HG03354 (cell line): ENCODE data around the gene LAMTOR2.
"Not testable (repeated sequence)": the region's sequence is repeated elsewhere in the genome, so short reads cannot be mapped to it uniquely, and the experiment has no call there.

ENCODE experiments used
- ATAC-seq: cut with Tn5 transposase; IDR thresholded peaks from one replicate; pipeline ENCODE4 v1.9.1; 2021; ENCODE audit warnings: mild to moderate bottlenecking; ENCODE audit not compliant: unreplicated experiment, poor library complexity, severe bottlenecking

LAMTOR2 gene

DNA sequence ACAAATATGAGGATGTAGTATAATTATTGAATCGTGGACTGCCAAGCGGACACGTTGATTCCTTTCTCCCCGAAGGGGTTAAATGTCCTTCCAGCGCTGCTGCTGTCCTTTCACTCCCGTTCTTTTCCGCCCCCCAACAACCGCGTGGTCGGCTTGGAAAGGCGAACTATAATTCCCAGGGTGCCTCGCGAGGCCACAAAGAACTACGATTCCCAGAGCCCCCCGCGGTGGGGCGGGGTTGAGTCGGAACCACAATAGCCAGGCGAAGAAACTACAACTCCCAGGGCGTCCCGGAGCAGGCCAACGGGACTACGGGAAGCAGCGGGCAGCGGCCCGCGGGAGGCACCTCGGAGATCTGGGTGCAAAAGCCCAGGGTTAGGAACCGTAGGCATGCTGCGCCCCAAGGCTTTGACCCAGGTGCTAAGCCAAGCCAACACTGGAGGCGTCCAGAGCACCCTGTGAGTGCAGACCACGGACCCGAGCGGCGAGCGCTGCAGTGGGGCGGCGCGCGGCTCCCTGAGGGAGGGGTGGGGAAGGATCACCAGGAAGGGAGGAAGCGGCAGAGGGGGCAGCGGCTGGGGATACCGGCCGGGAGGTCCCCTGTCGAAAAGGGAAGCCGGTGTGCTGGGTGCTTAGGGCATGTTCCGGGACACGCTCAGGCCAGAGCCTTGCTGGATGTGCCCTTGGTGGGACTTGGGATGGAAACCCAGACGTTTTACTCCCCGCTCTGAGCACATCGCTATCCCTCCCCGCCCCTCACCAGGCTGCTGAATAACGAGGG is at the start of gene LAMTOR2:
Gene LAMTOR2 (plus strand): TSS at position 283 of the 781 bp plus-strand sequence. CDS start 108 bp downstream, at position 391.
- ATAC-seq, result peak; percentile 75

DNA sequence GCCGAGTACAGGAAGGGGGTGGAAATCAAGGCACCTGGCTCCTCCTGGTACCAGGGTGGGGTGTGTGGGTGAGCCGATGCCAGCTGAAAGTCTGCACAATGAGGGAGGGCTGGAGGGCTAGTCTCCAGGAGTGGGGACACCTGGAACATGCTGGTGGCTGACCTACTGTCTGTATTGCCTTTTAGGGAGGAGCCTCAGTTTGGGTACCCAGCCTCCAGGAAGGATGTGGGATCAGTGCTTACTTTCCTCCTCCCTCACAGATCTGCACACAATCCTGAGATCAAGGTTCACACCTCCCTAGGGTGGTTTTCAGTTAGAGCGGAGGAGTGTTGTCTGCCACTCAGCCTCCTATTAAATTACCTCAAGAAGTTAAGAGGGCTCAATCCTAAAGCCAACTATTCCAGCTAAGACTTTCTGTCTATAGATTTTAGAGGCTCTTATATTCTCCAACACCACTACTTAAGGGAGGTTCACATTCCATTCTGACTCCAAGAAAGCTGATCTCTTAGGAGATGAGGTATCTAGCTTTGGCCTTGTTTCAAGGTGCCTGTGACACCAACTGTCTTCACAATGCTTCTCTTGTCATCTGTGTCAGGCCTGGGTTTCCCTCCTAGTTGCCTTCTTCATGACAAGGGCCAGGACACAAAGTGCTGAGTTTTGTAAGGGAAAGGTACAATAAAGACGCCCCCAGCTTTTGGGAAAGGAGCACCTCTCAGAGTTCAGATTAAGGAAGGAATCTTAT is 49.6 kb upstream of the LAMTOR2 start:
- ATAC-seq, result no peak

DNA sequence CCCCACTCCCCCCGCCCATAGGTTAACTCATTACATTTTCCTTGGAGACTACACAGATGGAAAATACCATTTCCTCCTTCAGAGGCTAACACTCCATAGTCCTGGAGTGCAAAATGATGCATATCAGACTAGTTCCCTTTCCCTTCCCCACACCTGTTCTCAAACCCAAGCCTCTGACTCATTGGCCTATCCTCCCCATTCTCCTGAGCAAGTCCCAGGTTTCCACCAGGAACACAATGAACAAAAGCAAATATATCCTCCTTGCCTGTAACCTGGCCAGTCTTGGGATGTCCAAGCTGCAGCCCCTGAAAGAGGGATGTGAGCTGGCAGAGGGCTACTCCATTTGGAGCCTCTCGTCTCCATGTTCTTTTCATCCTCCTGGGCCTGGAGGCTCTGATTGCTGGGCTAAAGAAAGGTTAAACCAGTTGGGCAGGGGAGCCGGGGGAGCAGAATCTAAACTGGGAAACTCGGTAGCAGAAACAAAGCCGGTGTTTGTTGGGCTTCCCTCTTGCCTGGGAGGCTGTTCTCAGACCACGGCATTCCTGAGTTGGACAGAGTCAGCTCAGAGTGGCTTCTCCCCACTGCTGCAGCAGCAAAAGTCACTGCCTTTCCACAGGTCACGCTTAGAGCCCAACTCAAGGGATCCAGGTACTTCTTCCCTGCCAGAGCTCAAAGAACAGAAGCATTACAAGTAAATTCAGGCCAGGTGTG is 47.8 kb upstream of the LAMTOR2 start:
- no peak for ATAC-seq

DNA sequence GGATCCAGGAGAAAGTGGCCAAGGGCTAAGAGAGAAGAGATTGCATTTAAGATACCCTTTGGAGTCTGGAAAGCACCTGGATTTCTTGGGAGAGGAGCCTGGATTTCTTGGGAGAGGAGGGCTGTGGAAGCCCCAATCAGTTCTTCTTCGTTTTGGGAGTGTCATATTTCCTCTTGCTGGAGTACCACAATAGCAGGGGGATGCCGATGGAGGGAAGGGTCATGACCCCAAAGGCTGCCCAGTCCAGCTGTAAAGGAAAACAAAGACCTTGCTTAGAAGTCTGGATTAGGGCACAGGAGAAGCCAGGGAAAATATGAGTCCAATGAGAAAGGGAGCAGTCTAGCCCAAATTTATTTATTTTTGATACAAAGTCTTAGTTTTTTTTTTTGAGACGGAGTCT is 45.2 kb upstream of the LAMTOR2 start:
- no peak for ATAC-seq

DNA sequence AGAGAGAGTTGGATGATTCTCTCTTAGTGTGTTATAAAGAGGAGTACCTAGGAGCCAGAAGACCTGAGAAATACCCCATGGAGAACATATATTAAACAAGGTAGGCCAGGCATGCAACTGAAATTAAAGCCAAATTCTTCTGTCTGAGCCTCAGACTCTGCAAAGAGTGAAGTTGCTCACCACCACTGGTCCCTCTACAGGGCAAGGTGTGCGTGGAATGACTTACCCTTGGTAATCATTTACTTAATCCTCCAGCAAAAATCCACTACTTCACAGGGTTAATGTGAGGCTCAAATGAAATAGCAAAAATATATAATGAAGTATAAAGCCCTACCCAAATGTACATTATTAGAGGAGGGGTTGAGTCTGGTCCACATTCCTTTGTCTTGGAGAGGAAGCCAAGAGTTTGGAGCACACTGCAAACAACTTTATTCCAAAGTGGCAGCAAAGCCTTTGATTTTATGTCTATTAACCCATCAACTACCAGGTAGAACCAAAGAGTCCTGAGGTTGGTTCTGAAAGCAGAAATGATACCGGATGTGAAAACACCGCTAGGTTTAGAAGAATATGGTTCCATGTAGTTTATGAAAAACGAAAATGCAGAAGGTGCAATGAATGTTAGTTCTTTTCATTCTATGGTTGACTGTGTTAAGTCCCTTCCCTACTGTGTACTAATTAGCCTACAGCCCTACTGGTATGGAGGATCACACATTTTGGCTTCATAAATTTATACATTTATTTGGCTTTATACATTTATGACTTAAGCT is 42.3 kb upstream of the LAMTOR2 start:
- peak; percentile 81 for ATAC-seq

DNA sequence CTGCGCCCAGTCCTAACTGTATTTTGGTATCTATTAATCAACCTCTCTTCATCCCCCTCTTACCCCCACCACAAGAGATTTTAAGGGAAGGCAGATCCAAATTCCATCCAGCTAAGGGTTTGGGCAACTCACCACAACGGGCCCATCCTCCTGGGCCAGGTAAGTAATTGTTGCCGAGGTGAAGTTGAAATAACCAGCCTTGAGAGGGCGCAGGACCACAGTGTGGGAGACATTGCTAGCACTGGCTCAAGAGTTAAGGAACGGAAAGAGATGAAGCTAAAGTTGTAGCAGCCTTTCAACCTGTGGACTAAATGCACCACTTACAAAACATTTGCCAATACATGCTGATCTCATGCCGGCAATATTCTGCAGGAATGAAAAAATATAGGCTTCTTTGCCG is 39.8 kb upstream of the LAMTOR2 start:
- no peak for ATAC-seq

DNA sequence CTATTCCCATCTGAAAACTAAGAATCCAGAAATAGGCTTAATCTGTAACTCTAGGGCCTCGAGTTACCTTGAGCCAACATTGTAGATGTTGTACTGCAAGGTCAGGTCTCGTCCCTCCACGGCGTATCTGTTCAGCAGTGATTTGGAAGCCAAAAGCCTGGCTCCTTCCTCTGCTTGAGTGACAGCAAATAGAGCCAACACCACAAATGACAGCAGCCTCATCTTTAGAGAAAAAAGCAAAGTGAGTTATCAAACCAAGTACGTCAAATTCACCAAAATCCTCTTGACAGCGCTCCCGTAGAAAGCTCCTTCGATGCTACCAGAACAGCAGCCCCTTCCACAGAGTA is 34.7 kb upstream of the LAMTOR2 start:
- no peak for ATAC-seq

DNA sequence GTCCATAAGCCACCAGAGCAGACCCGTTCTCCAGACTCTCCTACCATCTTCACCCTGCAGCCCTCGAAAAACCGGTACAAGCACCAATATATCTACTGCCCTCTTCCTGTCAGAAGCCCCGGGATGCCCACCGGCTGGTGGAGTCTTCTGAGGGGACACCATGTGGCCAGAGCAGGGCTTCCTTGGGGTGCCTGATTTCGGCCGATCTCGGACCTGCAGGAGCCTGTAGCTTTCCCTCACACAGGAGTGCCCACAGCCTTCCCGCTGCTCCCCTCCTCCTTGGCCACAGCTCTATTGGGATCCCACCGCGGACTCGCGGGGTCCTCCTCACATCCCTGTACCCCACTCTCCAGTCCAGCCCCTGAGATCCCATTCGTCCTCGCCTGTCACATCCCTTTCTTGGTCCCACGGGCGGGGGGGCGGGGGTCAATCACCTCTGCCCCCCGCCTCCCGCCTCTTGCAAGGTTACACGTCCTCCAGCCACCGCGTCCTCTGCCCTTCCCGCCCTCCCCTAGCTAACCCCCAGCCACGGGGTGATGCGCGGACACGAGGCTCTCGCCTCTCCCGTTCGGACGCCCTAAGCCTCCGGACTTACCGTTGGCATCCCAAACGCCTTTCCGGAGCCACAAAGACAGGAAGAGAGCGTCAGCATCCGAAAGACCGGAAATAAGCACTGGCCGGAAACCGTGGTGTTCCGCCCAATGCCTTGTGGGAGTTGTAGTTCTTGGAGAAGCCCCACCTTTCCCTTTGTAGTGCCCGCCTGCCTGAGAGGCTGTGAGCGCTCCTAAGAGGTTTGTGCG is 34.1 kb upstream of the LAMTOR2 start, which contains the start of gene SSR2:
Gene SSR2 (minus strand): TSS at position 659 of the 800 bp plus-strand sequence. CDS start 784 bp downstream, outside the sequence.
- peak; percentile 97 for ATAC-seq

DNA sequence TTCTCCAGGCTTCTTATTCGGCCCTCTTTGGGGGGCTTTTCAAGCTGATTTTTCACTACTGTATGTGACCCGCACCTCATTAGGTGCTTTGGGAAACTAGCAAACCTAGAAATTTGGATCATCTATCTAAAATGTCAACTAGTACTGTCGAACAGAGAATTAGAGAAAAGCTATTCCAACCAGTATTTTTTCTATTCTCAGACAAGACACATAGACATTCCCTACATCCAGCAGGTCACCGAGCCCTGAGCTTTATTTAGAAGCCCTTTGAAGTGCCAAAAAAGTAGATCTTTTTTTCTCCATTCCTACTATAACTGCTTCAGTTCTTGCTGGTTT is 33.5 kb upstream of the LAMTOR2 start:
- ATAC-seq, result no peak

DNA sequence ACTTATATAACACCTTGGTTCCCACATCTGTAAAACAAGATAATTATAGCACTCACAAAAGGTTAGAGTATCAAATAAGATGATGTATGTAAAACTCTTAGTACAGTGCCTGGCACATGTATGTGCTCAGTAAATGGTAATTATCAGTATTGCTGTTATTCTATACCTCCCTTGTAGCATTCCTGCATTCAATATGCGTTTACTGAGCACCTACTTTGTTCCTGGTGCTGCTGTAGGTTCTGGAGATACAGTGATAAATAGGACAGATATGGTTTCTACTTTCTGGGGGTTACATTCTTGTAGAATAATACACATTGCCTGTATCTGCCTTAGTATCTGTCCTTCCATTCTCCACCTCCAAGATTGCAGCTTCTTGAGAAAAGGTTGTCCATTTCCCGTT is 32.6 kb upstream of the LAMTOR2 start:
- ATAC-seq, result no peak

DNA sequence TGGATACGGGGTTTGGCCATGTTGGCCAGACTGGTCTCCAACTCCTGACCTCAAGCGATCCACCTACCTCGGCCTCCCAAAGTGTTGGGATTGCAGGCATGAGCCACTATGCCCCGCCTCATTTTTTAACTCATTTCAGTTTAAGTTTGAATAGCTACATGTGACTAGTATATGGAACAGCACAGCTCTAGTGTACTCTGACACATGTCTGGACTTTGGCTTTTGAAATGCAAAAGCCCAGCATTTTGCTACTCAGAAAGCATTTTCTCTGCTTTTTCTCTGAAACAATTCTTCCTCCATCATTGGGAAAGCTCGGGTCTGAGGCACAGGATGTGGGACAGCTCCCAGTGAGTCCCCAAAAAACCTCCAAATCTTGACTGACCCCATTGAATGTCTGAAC is 29.8 kb upstream of the LAMTOR2 start:
- no peak for ATAC-seq

DNA sequence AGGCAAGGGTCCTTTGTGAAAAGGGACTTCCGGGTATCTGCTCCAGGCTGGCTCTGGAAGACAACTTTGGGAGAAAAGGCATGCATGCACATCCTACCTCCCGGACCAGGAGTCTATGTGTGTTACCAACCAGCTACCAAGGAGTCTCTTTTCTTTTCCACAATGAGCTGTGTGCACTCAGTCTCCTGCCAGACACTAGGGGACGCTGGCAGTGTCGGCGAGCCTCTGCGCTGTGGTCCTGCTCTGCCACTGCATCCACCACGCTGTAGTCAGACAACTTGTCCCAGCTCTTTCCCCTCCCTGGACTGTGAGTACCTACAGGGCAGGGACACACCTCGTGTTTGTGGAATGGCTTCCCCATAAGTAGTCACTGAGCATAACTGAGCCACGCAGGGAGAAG is 28.7 kb upstream of the LAMTOR2 start:
- no peak for ATAC-seq

DNA sequence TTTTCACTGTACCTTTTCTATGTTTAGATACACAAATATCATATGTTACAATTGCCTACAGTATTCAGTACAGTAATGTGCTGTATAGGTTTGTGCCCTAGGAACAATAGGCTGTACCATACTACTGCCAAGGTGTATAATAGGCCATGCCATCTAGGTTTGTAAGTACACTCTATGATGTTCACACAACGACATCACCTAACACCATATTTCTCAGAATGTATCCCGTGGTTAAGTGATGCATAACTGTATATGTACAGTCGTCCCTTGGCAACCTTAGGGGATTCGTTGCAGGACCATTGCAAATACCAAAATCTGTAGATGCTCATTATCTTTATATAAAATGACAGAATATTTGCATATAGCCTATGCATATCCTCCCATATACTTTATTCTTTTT is 28.0 kb upstream of the LAMTOR2 start:
- no peak for ATAC-seq

DNA sequence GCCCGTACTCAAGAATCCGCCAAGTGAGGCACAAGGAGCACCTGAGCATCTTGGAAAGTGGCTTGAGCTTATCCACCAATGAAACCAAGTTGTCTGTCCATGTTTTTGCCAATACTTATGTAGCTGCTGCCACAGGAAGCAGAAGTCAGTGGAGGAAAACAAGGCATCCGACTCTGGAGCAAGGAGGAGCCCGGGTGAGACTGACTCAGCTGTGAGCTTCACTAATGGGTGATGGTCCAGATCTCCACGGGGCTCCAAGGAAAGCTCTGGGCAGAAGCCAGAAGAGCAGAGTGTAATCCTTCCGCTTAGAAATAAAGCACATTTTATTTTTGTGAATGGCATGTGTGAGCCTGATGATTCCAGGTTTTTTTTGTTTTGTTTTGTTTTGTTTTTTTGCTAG is 21.6 kb upstream of the LAMTOR2 start:
- ATAC-seq, result no peak

DNA sequence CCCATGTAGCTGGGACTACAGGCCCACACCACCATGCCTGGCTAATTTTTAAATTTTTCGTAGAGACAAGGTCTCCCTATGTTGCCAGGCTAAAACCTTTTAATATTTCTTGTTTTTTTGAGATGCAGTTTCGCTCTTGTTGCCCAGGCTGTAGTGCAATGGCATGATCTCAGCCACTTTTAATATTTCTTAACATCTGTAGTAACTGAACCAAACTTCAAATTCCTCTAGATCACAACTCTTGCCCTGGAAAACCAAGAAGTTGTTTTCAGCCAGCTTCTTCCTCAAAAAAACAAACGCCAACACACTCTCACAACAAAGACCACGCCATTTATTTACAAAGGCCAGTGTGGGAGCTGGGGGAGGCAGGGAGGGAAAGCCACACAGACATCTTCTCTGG is 19.6 kb upstream of the LAMTOR2 start:
- not testable (repeated sequence) for ATAC-seq

DNA sequence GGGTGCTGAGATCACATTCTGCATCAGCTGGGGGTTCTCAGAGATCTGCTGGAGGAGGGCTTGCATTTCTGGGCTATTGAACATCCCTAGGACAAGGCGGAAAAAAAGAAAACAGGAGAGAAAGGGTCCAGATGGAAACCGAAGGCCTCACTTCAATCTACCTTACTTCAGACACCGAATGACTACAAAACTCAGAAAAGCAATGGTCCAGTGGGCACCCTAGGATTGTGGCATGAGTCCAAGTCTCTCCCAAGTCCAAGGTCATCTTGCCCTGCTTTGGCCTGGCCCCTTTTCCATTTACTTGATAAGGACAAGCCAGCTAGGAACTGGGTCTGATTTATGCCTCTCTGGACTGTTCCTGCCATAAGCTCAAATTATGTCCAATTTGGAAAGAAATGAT is 11.8 kb upstream of the LAMTOR2 start:
- ATAC-seq, result no peak

DNA sequence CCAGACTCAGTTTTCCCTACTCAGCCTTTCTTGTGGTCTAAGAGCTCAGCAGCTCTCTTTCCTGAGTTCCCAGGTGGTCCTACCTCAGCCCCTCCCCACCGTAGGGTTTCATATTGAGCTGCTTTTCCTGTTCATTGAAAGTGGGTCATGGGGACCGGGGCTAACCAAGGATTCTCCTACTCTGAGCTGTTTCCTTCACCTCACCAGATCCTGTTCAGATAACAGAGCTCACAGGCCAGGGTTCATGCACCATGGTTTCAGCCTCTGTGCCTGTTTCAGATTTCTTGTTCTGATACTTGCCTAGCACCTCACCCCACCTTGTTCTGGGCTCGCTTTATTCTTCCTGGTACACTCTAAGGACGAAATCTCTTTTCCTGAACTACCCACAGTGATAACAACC is 9.5 kb upstream of the LAMTOR2 start:
- ATAC-seq, result no peak

DNA sequence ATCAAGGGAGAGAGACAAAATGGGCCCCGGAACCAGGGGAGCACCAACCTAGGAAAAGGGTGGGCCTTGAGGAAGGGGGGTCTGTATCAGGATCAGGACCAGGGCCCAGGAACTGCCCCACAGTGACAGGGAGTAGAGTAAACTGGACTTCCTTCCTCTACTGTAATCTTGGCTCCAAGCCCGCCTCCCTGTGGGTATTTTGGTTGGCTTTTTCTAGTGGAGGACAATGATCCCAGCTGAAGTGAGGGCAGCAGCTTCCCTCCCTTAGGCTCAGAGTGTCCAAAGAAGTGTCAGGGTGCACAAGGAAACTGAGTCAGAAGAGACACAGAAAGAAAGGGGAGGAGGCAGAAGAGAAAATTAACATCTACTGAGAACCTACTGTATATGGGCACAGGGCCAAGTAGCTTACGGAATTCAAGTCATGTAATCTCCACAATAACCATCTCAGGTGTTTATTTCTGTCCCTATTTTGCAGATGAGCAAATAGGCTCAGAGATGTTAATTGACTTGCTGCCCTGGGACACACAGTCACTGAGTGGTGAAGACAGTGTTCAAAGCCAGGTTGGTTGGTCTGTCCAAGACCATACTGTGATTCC is 5.8 kb upstream of the LAMTOR2 start:
- no peak for ATAC-seq

DNA sequence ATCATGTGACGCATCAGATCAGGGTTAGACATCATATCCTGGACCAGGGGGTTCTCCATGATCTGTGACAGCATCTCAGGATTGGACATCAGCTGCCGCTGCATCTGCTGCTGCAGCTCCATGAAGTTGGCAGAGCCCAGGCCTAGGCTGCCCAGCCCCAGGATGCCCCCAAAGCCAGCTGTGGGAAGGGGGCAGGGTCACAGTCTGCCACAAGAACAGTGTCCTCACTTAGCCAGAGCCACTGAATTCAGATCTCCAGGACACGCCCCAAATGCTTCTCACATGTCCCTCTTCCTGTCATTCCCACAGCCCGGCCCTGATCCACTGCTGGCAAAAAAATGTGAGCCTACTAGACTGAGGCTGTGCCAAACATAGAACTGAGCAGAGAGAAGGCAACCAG is 4.2 kb upstream of the LAMTOR2 start:
- no peak for ATAC-seq
